HG03064 (cell line): ENCODE data around the gene CCDC81.
"Not testable (repeated sequence)": the region's sequence is repeated elsewhere in the genome, so short reads cannot be mapped to it uniquely, and the experiment has no call there.

ENCODE experiments used
- ATAC-seq: cut with Tn5 transposase; IDR thresholded peaks from one replicate; pipeline ENCODE4 v1.9.1; 2021; ENCODE audit warnings: low read depth; ENCODE audit not compliant: unreplicated experiment

Gene CCDC81

DNA sequence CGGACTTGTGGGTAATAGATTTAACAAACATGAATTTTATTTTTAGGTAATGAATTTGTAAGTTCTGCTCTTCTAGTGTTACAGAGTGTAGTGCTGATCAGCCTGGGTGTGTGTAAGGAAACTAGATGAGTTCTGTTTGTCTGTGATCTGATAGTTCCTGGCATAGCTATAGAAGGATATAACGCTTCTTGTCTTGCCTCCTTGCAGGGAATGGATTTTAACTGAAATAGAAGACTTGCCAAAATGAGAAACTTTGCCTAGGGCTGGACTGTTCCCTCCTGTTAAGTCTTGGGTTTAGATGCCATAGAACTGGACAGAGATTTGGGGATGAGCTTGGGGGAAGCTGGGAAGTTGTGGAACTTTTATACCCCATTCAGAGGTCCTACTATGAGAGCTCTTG lies 11.6 kb downstream of the CCDC81 start:
- no peak for ATAC-seq

DNA sequence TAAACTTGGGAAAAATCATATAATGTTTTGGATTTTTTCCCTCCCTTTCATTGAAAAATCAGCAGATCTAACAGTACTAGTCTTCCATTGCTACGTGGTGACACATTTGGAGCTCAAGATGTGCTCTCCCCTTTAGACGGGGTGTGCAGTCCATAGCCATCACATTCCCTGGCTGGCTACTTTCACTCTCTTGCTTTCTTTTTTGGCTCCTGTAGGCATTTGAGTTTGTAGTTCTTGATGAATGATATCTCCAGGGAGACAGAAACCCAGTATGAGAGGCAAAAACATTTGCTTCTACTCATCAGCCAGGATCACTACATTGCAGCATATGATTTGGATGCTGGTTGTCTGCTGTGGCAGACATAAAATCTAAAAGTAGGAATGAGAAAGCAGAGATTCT lies 12.1 kb downstream of the CCDC81 start:
- ATAC-seq = no peak

DNA sequence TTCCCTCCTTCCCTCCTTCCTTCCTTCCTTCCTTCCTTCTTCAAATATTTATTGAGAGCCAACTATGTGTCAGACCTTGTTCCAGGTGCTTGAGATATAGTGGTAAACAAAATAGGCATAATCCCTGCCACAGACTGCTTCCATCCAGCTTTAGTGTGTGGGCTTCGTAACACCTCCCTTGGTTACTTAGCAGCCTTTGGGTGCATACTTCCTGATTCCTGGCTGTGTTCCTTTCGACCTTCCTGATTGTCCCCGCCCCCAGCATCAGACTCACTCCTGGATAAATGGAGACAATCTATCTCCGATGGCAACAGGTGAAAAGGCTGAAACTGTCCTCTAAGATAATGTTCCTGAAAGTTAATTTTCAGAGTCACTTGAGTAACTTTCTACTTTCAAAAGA lies 13.5 kb downstream of the CCDC81 start:
- no peak for ATAC-seq

DNA sequence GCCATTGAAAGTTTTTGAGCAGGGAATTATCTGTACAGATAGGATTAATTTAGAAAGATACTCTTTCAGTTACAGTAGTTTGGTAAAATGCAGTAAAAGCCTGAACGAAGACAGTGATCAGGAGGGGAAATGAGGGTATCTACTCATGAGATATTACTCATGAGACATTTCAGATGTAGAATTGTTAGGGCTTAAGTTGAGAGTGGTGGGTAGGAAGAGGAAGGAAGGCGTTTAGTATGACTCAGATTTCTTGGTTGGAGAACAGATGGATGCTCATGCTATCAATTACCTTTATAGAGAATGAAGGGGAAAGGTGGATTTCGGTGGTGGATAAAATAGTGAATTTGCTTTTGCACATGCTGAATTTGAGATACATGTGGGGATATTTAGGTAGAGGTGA lies 15.8 kb downstream of the CCDC81 start:
- ATAC-seq = no peak

DNA sequence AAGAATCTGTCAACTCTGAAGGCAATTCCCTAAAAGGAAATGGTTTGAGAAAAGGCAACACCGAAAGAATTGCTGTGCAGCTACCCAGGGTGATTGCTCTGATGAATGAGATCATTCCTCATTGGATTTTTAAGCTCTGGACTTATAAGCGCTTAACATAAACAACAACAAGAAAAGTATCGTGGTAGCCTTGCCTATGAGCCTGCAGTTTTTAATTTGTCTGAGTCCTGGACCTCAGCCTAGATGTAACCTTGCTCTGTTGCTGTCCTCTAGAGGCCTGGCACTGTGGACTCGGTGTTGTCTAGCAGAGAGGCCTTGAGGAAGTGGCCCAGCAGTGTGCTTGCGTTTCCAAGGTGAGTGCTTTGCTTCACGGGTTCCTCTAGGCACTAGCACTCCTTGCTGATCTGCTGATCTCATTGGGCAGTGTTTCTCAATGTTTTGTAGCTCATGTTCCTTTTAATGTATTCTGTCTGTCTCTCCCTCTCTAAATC lies 20.4 kb downstream of the CCDC81 start:
- ATAC-seq = no peak

DNA sequence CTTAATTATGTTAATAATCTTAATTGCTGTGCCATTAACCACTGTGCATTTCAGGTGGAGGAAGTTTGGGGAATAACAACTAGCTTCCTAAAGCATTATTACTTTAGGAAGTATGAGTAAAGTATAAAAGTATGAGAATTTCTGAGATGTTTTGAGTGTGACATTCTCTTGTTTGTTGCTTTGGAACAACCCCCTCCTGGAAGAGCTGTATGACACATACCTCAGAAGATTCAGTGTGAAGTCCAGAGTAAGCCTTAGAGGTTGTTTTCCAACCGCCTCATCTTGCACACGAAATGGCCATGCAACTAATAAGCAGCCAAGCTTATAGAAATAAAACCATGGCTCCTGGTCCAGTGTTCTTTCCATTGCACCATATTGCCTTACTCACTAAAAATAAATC lies 21.7 kb downstream of the CCDC81 start:
- ATAC-seq = no peak

DNA sequence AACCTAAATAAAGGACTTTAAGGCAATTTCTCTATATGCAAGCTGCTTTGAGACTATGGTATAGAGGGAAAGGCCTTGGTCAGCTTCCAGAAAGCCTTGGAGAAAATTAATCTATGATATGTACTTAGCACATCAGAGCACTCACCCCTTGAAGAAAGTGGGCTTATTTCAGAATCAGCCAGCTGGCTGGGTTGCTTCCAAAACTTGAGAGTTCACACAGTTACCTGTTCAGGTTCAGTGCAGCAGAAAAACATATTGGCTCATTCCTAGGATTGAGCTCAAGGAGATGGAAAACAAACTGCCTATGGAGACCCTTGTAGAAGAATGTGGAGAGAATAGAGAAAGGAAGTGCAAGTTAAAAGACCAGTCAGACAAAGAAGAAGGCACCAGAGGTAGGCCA lies 22.7 kb downstream of the CCDC81 start:
- no peak for ATAC-seq

DNA sequence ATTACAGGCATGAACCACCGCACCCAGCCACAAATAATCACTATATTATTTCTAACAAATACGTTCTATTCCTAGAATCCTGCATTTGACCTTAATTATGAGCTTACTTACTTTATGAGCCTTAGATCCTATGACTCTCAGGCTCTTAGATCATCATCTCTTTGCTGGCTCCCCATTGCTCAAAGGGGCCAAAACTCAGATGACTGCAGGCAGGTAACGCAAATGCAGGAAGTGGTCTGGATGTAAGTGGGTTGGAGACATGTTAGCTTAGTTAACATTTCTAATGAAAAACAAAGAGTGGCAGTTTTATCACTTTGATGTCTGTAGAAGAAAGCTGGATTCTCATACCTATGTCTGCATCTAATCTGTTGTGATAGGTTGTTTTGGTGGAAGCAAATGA lies 23.4 kb downstream of the CCDC81 start:
- no peak for ATAC-seq

DNA sequence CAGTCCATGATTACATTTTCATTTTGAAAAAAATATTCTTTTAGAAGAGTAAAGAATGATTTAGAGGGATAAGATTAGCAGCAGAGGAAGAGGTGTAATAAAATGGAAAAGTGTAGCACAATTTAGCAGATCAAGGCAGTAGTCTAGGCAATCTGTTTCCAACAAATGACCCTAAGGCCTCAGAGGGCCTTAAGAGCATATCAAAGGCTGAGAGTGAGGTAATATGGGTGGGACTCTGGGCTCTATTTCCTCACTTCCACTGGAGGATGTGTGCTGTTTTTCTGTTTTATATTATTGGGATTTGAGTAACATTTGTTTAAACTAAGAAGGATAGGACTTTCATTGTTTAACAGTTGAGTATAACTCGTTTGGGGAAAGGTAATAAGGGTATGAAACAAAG lies 28.8 kb downstream of the CCDC81 start:
- no peak for ATAC-seq

DNA sequence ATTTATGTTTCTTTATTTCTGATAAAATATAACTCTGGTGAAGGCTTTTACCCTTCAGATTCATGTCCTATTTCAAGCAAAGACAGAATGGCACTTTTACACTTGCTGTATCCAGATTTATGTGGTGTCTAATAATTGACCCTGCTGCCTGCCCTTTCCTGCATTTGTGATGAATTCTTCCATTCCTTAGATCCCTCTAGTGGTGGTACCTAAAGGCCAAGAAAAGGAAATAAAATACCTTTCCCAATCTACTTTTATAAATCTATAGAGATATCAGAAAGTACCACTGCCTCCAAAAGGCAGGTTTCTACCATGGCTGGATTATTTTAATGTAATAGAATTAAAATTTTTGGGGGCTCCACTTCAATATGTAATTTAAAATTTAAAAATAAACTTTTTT lies 34.2 kb downstream of the CCDC81 start:
- no peak for ATAC-seq

DNA sequence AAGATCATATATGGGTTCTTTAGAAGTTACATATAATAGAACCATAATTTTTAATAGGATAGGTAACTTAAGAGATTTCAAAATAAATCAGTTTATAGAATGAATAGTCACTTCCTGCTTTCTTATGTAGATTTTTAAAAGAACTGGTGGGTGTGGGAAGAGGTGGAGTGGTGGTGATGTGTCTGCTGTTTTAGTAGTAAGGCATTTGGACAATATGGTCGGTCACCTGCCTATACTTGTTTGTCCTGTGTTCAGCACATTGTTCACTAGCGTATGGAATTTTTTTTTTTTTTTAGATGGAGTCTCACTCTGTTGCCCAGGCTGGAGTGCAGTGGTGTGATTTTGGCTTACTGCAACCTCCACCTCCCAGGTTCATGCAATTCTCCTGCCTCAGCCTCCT lies 39.3 kb downstream of the CCDC81 start:
- no peak for ATAC-seq

DNA sequence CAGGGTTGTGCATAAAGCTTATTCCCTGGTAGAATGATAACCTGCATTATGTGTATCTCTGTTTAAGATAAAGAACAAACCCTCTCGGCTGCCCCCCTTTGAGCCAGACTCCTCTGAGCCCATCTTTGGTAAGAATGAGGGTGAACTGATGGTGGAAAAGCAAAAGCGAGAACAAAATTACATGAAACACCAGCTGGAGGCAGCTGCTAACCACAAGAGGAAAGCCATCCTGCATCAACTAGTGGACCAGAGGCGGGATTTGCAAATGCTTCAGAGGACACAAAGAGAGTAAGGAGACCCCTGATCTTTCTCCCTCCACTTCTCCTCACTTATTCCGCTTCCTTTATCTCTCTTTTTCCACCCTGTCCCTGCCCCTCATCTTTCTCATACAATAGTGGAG lies 40.3 kb downstream of the CCDC81 start:
- ATAC-seq = no peak

DNA sequence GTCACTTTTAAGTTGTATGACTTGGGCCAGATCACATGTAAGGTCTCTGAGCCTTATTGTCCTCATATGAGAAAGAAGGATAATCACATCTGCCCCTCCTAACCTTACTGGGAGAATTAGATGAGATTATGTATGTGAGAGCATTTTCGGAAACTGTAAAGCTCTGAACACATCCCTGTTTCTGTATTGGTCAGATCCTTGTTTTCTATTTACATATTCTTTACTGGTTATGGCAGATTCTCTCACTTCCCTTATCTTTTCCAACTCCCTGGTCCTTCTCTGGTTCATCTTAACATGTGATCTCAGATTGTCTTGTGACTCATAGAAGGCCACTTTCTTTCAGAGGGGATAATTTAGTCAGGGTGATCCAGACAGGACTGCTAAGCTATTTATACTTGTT lies 41.8 kb downstream of the CCDC81 start:
- no peak for ATAC-seq

DNA sequence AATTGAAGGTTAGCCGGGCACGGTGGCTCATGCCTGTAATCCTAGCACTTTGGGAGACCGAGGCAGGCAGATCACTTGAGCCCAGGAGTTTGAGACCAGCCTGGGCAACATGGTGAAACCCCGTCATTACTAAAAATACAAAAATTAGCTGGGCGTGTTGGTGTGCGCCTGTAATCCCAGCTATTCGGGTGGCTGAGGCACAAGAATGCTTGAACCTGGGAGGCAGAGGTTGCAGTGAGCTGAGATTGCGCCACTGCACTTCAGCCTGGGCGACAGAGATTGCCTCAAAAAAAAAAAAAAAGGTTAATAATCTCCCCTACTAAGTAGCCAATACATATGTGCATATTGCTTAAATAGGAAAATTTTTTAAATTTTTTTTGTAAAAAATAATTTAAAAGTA lies 42.3 kb downstream of the CCDC81 start:
- ATAC-seq = not testable (repeated sequence)

DNA sequence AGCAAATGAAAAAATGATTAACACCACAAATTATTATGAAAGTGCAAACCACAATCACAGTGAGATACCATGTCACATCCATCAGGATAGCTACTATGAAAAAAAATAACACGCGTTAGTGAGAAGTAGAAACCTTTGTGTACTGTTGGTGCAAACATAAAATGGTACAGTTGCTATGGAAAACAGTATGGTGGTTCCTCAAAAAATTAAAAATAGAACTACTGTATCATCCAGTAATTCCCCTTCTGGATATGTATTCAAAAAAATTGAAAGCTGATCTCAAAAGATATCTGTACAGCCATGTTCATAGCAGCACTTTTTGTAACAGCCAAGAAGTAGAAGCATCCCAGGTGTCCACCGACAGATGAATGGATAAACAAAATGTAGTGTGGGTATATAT lies 43.4 kb downstream of the CCDC81 start:
- ATAC-seq = no peak

DNA sequence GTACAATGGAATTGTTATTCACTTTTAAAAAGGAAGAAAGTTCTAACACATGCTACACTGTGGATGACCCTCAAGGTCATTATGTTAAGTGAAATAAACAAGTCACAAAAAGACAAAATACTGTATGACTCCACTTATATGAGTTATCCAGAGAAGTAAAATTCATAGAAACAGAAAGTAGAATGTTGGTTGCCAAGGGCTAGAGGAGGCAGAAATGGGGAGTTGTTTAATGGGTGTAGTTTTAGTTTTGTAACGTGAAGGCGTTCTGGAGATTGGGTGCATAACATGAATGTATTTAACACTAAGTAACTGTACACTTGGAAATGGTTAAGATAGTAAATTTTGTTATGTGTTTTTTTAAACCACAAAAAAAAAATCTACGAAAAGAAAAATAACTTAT lies 43.8 kb downstream of the CCDC81 start:
- ATAC-seq = no peak

DNA sequence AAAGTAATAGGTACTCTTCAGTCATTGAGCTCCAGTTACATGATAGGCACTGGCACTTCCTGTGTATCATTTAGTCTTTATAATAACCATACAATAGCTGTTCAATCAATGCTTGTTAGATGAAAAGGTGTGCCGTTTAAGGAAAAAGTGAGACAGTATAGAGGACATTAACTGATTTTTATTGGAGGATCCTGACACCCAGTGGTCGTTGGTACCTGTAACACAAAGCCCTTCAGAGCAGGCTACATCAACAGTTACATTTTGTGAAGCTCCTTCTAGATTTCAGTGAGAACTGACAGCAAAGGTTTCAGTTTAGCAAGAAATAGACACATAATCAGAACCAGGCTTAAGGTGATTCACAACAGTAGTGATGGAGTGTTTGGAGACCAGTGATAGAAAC lies 44.2 kb downstream of the CCDC81 start:
- ATAC-seq = no peak

DNA sequence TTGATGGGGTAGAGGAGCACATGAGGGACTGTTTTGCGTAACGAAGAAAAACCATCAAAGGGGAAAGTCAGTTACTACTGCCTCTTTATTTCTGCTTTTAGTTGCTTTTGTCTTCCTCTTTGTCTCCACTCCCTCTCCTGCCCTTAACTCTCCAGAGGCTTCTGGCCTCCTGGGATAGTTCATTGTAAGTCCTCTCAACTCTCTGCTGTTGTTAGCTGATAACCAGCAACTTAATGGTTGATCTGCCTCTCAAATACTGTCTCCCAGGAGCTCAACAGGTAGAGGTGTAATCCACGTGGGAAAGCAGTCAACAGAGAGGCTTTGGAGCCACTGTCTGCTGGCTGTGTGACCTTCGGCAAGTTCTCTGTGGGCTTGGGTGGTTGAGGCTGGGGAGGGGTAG lies 47.3 kb downstream of the CCDC81 start:
- ATAC-seq = no peak

DNA sequence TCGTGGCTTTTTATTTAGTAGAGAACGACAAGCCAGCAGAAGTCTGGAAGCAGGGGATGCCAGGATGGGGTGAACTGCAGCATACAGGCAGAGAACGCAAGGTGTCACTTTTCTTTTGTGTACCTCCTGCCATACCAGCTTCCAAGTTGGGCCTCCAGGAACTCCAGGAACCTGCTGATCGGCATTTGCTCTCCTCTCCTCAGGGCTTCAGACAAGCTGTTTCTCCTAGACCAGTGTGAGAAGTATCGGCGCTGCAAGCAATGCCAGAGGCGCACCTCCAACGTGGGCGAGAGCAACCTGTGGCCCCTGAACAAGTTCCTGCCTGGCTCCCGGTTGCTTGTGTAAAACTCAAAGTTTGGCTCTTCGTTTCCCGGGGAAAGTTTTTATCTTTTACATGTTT lies 47.7 kb downstream of the CCDC81 start:
- ATAC-seq = no peak

DNA sequence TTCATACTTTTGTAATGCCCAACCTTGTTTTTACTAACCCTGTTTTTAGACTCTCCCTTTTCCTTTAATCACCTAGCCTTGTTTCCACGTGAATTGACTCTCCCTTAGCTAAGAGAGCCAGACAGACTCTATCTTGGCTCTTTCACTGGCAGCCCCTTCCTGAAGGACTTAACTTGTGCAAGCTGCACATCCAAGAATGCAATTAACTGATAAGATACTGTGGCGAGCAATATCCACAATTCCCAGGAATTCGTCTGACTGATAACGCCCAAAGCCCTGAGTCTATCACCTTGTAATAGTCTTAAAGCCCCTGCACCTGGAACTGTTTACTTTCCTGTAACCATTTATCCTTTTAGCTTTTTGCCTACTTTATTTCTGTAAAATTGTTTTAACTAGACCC lies 48.8 kb downstream of the CCDC81 start:
- ATAC-seq = not testable (repeated sequence)

DNA sequence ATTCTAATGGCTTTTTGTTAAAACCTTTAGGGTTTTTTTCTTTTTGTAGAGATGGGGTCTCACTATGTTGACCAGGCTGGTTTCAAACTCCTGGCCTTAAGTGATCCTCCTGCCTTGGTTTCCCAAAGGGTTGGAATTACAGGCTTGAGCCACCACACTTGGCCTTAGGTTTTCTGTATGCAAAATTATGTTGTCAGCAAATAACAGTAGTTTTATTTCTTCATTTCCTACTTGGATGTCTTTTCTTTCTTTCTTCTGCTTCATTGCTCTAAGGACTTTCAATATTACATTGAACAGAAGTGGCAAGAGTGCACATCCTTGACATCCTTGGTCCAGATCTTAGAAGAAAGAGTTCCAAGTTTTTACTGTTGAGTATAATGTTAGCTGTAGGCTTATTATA lies 52.8 kb downstream of the CCDC81 start:
- no peak for ATAC-seq

DNA sequence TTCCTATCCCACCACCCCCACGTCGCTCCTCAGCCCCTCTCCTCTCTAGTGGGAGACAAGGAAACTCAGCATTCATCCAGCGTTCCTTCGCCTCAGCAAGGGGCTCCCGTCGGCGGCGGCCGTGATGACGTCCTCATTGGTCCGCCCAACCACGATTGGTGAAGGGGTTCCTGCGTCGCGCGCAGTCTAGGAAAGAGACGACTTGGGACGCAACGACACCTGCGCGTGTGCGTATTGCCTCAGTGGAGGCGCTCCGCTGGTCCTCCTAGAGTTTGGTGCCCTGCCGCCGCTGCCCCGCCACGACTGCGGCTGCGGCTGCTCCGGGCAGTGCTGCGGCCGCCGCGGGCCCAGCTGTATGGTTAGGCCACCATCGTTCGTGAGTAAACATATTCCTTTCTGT lies 56.6 kb downstream of the CCDC81 start:
- no peak for ATAC-seq

DNA sequence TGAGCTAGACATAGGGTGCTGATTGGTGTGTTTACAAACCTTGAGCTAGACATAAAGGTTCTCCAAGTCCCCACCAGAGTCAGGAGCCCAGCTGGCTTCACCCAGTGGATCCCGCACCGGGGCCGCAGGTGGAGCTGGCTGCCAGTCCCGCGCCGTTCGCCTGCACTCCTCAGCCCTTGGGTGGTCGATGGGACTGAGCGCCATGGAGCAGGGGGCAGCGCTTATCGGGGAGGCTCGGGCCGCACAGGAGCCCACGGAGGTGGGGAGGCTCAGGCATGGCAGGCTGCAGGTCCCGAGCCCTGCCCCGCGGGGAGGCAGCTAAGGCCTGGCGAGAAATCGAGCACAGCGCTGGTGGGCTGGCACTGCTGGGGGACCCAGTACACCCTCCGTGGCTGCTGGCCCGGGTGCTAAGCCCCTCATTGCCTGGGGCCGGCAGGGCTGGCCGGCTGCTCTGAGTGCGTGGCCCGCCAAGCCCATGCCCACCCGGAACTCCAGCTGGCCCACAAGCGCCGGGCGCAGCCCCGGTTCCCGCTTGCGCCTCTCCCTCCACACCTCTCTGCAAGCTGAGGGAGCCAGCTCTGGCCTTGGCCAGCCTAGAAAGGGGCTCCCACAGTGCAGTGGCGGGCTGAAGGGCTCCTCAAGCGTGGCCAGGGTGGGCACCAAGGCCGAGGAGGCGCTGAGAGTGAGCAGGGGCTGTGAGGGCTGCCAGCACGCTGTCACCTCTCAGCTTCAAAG lies 58.8 kb downstream of the CCDC81 start:
- ATAC-seq = not testable (repeated sequence)
